Epithelial cell of esophagus (primary cell): ENCODE measurements around the gene MAGEA2B.
"Not testable (repeated sequence)": the region's sequence is repeated elsewhere in the genome, so short reads cannot be mapped to it uniquely, and the experiment has no call there.

ENCODE experiments used
- DNase-seq: peaks from one replicate; pipeline ENCODE4 v3.0.0; 2010; ENCODE audit warnings: low read depth
- H3K4me3 ChIP-seq: 2 replicates; pipeline ENCODE4 v1.5.1; 2011; ENCODE audit warnings: mild to moderate bottlenecking, low read length, control low read depth
- TF ChIP-seq, protein P1 (sequence below): IDR thresholded peaks from 2 replicates; pipeline ENCODE4 v1.5.1; 2011; ENCODE audit warnings: low read depth, mild to moderate bottlenecking, low read length, control low read depth, inconsistent platforms; ENCODE audit not compliant: insufficient read depth; ENCODE audit errors: missing control alignments

Gene MAGEA2B

GRCh38 chrX:152713815-152714787 lies at the start of gene MAGEA2B:
Gene MAGEA2B, plus strand, starts transcription at chrX:152714628. Its CDS starts 2,479 bp downstream, at chrX:152717107.
- not testable (repeated sequence) for H3K4me3 ChIP-seq, DNase-seq

GRCh38 chrX:152674135-152674534 lies 40.3 kb upstream of the MAGEA2B start:
- TF ChIP-seq, protein P1, sequence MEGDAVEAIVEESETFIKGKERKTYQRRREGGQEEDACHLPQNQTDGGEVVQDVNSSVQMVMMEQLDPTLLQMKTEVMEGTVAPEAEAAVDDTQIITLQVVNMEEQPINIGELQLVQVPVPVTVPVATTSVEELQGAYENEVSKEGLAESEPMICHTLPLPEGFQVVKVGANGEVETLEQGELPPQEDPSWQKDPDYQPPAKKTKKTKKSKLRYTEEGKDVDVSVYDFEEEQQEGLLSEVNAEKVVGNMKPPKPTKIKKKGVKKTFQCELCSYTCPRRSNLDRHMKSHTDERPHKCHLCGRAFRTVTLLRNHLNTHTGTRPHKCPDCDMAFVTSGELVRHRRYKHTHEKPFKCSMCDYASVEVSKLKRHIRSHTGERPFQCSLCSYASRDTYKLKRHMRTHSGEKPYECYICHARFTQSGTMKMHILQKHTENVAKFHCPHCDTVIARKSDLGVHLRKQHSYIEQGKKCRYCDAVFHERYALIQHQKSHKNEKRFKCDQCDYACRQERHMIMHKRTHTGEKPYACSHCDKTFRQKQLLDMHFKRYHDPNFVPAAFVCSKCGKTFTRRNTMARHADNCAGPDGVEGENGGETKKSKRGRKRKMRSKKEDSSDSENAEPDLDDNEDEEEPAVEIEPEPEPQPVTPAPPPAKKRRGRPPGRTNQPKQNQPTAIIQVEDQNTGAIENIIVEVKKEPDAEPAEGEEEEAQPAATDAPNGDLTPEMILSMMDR, result no peak
- no peak for DNase-seq
- no peak overlapping the region for H3K4me3 ChIP-seq

DNA sequence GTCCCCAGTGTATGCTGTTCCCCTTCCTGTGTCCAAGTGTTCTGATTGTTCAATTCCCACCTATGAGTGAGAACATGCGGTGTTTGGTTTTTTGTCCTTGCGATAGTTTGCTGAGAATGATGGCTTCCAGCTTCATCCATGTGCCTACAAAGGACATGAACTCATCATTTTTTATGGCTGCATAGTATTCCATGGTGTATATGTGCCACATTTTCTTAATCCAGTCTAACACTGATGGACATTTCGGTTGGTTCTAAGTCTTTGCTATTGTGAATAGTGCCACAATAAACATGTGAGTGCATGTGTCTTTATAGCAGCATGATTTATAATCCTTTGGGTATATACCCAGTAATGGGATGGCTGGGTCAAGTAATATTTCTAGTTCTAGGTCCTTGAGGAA lies 39.8 kb upstream of the MAGEA2B start:
- DNase-seq, H3K4me3 ChIP-seq: not testable (repeated sequence)

- H3K4me3 ChIP-seq, DNase-seq: not testable (repeated sequence)
Observed at GRCh38 chrX:152681012-152681411, 33.4 kb upstream of the MAGEA2B start.

DNA sequence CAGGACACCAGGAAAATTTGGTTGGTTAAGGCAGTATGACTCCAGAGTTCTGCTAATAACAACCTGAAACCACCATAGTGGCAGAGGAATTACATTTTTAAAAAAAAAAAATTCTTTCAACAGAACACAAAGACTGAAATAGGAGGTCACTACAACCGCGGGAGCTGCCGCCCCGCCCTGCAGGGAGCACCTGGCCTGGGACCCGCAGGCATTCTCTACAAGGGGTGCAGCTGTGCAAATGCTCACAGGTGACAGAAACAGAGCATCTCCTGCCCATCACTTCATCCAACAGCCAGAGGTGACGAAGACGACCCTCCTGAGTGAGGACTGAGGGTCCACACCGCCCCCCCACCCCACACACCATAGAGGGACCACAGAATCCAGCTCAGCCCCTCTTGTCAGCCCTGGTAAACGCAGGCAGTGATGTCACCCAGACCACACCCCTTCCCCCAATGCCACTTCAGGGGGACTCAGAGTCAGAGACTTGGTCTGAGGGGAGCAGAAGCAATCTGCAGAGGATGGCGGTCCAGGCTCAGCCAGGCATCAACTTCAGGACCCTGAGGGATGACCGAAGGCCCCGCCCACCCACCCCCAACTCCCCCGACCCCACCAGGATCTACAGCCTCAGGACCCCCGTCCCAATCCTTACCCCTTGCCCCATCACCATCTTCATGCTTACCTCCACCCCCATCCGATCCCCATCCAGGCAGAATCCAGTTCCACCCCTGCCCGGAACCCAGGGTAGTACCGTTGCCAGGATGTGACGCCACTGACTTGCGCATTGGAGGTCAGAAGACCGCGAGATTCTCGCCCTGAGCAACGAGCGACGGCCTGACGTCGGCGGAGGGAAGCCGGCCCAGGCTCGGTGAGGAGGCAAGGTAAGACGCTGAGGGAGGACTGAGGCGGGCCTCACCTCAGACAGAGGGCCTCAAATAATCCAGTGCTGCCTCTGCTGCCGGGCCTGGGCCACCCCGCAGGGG lies 16.2 kb upstream of the MAGEA2B start, which contains the start of gene MAGEA3:
TSS of gene MAGEA3 (plus strand) at position 843 of the 980 bp plus-strand sequence. CDS start 2,039 bp downstream, outside the sequence.
- not testable (repeated sequence) for H3K4me3 ChIP-seq, DNase-seq

DNA sequence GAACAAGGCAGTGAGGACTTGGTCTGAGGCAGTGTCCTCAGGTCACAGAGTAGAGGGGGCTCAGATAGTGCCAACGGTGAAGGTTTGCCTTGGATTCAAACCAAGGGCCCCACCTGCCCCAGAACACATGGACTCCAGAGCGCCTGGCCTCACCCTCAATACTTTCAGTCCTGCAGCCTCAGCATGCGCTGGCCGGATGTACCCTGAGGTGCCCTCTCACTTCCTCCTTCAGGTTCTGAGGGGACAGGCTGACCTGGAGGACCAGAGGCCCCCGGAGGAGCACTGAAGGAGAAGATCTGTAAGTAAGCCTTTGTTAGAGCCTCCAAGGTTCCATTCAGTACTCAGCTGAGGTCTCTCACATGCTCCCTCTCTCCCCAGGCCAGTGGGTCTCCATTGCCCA lies 14.0 kb upstream of the MAGEA2B start:
- not testable (repeated sequence) for DNase-seq, H3K4me3 ChIP-seq

GRCh38 chrX:152706500-152706899 lies 7.9 kb upstream of the MAGEA2B start:
- not testable (repeated sequence) for DNase-seq, H3K4me3 ChIP-seq

- DNase-seq, H3K4me3 ChIP-seq: not testable (repeated sequence)
Observed at GRCh38 chrX:152709173-152709572, 5.3 kb upstream of the MAGEA2B start, which contains the start of gene CSAG2. Gene CSAG2, minus strand, starts transcription at chrX:152709273. Its CDS starts 161 bp downstream, at chrX:152709112.

DNA sequence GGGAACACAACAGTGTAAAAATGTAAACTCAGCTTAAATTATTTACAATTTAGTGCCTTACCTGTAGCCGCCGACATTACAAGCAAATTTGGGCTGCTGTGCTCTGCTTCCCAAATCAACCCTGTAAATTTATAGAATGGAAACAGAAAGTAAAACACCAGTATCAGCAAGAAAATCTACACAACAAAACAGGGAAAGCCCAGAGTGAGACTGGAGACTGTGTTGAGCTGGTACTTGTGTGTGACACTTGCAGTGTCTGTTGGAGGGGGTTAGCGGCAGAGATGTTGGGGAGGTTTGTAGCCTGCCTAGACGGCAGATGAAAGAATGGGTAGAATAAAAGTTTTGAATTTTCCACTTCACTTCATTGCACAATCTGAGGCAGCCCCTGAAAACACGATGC lies 1.2 kb upstream of the MAGEA2B start:
- DNase-seq, H3K4me3 ChIP-seq: not testable (repeated sequence)

- no peak for DNase-seq
- no peak overlapping the region for H3K4me3 ChIP-seq
- TF ChIP-seq, protein P1, result no peak
Observed at GRCh38 chrX:152725409-152725808, 11.0 kb downstream of the MAGEA2B start.
